ENCODE data around the gene FUT6.
A peak's percentile ranks its signal among the peaks of the same experiment; 100 is the strongest.
"Not testable (repeated sequence)": the region's sequence is repeated elsewhere in the genome, so short reads cannot be mapped to it uniquely, and the experiment has no call there.

The FUT6 gene

GRCh38 chr19:5839065-5840017 lies at the start of gene FUT6:
Gene FUT6, minus strand, starts transcription at chr19:5839702. Its CDS starts 7,135 bp downstream, at chr19:5832567.
- Mint-ChIP-seq H3K4me1 (peaks cover 6% of the 10 kb centered on the region), H3K27me3 (peaks cover 40% of the 10 kb centered on the region), H3K4me3 (no peak within 1 kb of the TSS), H3K9me3 (no peaks in the 10 kb centered on the region), H3K27ac (no peak within 1 kb of the TSS), H3K36me3 (no peaks in the 10 kb centered on the region)
- ATAC-seq = no peak

GRCh38 chr19:5884065-5884811 lies 44.7 kb upstream of the FUT6 start:
- peak; percentile 68 for ATAC-seq
- not testable (repeated sequence) for H3K36me3 Mint-ChIP-seq, H3K4me1 Mint-ChIP-seq, H3K4me3 Mint-ChIP-seq, H3K27ac Mint-ChIP-seq, H3K9me3 Mint-ChIP-seq
- H3K27me3 Mint-ChIP-seq = peaks cover 56% of the 10 kb centered on the region

- not testable (repeated sequence) for ATAC-seq, H3K4me3 Mint-ChIP-seq, H3K36me3 Mint-ChIP-seq, H3K27ac Mint-ChIP-seq, H3K9me3 Mint-ChIP-seq, H3K4me1 Mint-ChIP-seq
- H3K27me3 Mint-ChIP-seq = peaks cover 54% of the 10 kb centered on the region
Observed at GRCh38 chr19:5883157-5883873, 43.8 kb upstream of the FUT6 start.

- Mint-ChIP-seq H3K36me3 (no peaks in the 10 kb centered on the region), H3K4me3 (no peak overlapping the region), H3K27me3 (peaks cover 58% of the 10 kb centered on the region), H3K4me1 (peaks cover 5% of the 10 kb centered on the region), H3K27ac (no peak overlapping the region), H3K9me3 (peaks cover 3% of the 10 kb centered on the region)
- no peak for ATAC-seq
Observed at GRCh38 chr19:5882421-5882968, 43.0 kb upstream of the FUT6 start.

GRCh38 chr19:5881543-5882299 lies 42.2 kb upstream of the FUT6 start:
- H3K4me3 Mint-ChIP-seq = no peak overlapping the region
- H3K36me3 Mint-ChIP-seq = no peaks in the 10 kb centered on the region
- peaks cover 62% of the 10 kb centered on the region for H3K27me3 Mint-ChIP-seq
- ATAC-seq = no peak
- H3K27ac Mint-ChIP-seq = no peak overlapping the region
- peaks cover 3% of the 10 kb centered on the region for H3K9me3 Mint-ChIP-seq
- peaks cover 5% of the 10 kb centered on the region for H3K4me1 Mint-ChIP-seq

- no peak overlapping the region for H3K27ac Mint-ChIP-seq
- H3K4me3 Mint-ChIP-seq = no peak overlapping the region
- peaks cover 60% of the 10 kb centered on the region for H3K27me3 Mint-ChIP-seq
- peaks cover 3% of the 10 kb centered on the region for H3K9me3 Mint-ChIP-seq
- no peaks in the 10 kb centered on the region for H3K36me3 Mint-ChIP-seq
- peaks cover 5% of the 10 kb centered on the region for H3K4me1 Mint-ChIP-seq
- no peak for ATAC-seq
Observed at GRCh38 chr19:5880604-5881078, 41.1 kb upstream of the FUT6 start.

GRCh38 chr19:5880196-5880595 lies 40.7 kb upstream of the FUT6 start:
- H3K27ac Mint-ChIP-seq = no peak overlapping the region
- peaks cover 55% of the 10 kb centered on the region for H3K27me3 Mint-ChIP-seq
- no peaks in the 10 kb centered on the region for H3K36me3 Mint-ChIP-seq

GRCh38 chr19:5877882-5878281 lies 38.4 kb upstream of the FUT6 start:
- Mint-ChIP-seq H3K36me3 (no peaks in the 10 kb centered on the region), H3K27ac (no peak overlapping the region), H3K4me1 (no peaks in the 10 kb centered on the region), H3K9me3 (no peaks in the 10 kb centered on the region), H3K4me3 (no peak overlapping the region), H3K27me3 (peaks cover 51% of the 10 kb centered on the region)
- no peak for ATAC-seq

More at GRCh38 chr19:5880196-5880595, 40.7 kb upstream of the FUT6 start:
- H3K4me1 Mint-ChIP-seq = peaks cover 5% of the 10 kb centered on the region
- no peak for ATAC-seq
- peaks cover under 1% of the 10 kb centered on the region for H3K9me3 Mint-ChIP-seq
- no peak overlapping the region for H3K4me3 Mint-ChIP-seq

- no peak overlapping the region for H3K4me3 Mint-ChIP-seq
- H3K4me1 Mint-ChIP-seq = no peaks in the 10 kb centered on the region
- no peak for ATAC-seq
- no peak overlapping the region for H3K27ac Mint-ChIP-seq
- peaks cover 46% of the 10 kb centered on the region for H3K27me3 Mint-ChIP-seq
- no peaks in the 10 kb centered on the region for H3K36me3 Mint-ChIP-seq
- H3K9me3 Mint-ChIP-seq = no peaks in the 10 kb centered on the region
Observed at GRCh38 chr19:5877427-5877826, 37.9 kb upstream of the FUT6 start.

- H3K27ac Mint-ChIP-seq, H3K4me1 Mint-ChIP-seq, H3K9me3 Mint-ChIP-seq, ATAC-seq, H3K36me3 Mint-ChIP-seq, H3K4me3 Mint-ChIP-seq: not testable (repeated sequence)
- H3K27me3 Mint-ChIP-seq = peaks cover 35% of the 10 kb centered on the region
Observed at GRCh38 chr19:5874496-5874895, 35.0 kb upstream of the FUT6 start.

GRCh38 chr19:5873617-5874199 lies 34.2 kb upstream of the FUT6 start:
- no peaks in the 10 kb centered on the region for H3K9me3 Mint-ChIP-seq
- no peak overlapping the region for H3K27ac Mint-ChIP-seq
- no peak overlapping the region for H3K4me3 Mint-ChIP-seq
- H3K36me3 Mint-ChIP-seq = no peaks in the 10 kb centered on the region
- H3K4me1 Mint-ChIP-seq = no peaks in the 10 kb centered on the region
- H3K27me3 Mint-ChIP-seq = peaks cover 27% of the 10 kb centered on the region
- ATAC-seq = no peak

- Mint-ChIP-seq H3K27me3 (peaks cover 18% of the 10 kb centered on the region), H3K4me1 (no peaks in the 10 kb centered on the region), H3K36me3 (no peaks in the 10 kb centered on the region), H3K27ac (no peak overlapping the region), H3K4me3 (no peak overlapping the region), H3K9me3 (no peaks in the 10 kb centered on the region)
- no peak for ATAC-seq
Observed at GRCh38 chr19:5870986-5871394, 31.5 kb upstream of the FUT6 start.

- Mint-ChIP-seq H3K9me3 (no peaks in the 10 kb centered on the region), H3K4me3 (no peak overlapping the region), H3K27me3 (peaks cover 49% of the 10 kb centered on the region), H3K36me3 (no peaks in the 10 kb centered on the region), H3K4me1 (no peaks in the 10 kb centered on the region), H3K27ac (no peak overlapping the region)
- ATAC-seq = no peak
Observed at GRCh38 chr19:5867201-5868136, 28.0 kb upstream of the FUT6 start.
